GM13976 (cell line): ENCODE data around the gene OTOP3.

ENCODE experiments used
- DNase-seq: peaks from one replicate; pipeline ENCODE4 v3.0.0; 2012; ENCODE audit warnings: low spot score
- in situ Hi-C: fragments of 300-500 bp; cut with MboI; formaldehyde crosslinking; loops from one replicate; pipeline ENCODE4 v1.12.0; 2022; ENCODE audit warnings: low sequenced_read_pairs, mixed read lengths, inconsistent platforms; ENCODE audit not compliant: unreplicated experiment
- TF ChIP-seq, protein P1 (sequence below): IDR thresholded peaks from 2 replicates; pipeline ENCODE4 v1.5.1; 2012; ENCODE audit warnings: borderline replicate concordance, mild to moderate bottlenecking; ENCODE audit not compliant: insufficient read depth; ENCODE audit errors: extremely low read depth, missing control alignments, control extremely low read depth

The OTOP3 gene

GRCh38 chr17:74930535-74931036 lies 5.1 kb upstream of the OTOP3 start:
- TF ChIP-seq, protein P1, sequence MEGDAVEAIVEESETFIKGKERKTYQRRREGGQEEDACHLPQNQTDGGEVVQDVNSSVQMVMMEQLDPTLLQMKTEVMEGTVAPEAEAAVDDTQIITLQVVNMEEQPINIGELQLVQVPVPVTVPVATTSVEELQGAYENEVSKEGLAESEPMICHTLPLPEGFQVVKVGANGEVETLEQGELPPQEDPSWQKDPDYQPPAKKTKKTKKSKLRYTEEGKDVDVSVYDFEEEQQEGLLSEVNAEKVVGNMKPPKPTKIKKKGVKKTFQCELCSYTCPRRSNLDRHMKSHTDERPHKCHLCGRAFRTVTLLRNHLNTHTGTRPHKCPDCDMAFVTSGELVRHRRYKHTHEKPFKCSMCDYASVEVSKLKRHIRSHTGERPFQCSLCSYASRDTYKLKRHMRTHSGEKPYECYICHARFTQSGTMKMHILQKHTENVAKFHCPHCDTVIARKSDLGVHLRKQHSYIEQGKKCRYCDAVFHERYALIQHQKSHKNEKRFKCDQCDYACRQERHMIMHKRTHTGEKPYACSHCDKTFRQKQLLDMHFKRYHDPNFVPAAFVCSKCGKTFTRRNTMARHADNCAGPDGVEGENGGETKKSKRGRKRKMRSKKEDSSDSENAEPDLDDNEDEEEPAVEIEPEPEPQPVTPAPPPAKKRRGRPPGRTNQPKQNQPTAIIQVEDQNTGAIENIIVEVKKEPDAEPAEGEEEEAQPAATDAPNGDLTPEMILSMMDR: no peak
- DNase-seq: no peak
- in situ Hi-C loops: no loop called here

GRCh38 chr17:74935048-74935447 lies 650 bp upstream of the OTOP3 start:
- TF ChIP-seq, protein P1: no peak
- no peak for DNase-seq
- in situ Hi-C loops: no loop called here

DNA sequence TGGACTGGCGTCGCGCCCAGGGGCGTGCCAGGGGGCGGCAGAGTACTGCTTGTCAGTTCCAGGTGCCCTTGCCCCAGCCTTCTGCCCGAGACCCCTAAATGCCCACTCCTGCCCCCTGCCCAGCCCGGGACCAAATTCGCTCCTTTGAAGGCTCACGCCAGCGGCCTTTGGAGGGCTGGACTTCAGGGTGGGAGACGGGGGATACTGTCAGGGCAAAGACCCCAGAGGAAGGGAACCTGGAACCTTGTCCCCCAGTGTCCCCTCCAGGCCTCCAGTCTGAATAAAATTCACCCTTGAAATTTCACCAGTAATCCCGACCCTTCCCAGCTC lies 737 bp downstream of the OTOP3 start:
- no peak for DNase-seq
- TF ChIP-seq, protein P1: no peak
- in situ Hi-C loops: no loop called here

- in situ Hi-C loops: no loop called here
- DNase-seq: no peak
- TF ChIP-seq, protein P1: no peak
These were observed 1.7 kb downstream of the OTOP3 start for GRCh38 chr17:74937064-74938051.

DNA sequence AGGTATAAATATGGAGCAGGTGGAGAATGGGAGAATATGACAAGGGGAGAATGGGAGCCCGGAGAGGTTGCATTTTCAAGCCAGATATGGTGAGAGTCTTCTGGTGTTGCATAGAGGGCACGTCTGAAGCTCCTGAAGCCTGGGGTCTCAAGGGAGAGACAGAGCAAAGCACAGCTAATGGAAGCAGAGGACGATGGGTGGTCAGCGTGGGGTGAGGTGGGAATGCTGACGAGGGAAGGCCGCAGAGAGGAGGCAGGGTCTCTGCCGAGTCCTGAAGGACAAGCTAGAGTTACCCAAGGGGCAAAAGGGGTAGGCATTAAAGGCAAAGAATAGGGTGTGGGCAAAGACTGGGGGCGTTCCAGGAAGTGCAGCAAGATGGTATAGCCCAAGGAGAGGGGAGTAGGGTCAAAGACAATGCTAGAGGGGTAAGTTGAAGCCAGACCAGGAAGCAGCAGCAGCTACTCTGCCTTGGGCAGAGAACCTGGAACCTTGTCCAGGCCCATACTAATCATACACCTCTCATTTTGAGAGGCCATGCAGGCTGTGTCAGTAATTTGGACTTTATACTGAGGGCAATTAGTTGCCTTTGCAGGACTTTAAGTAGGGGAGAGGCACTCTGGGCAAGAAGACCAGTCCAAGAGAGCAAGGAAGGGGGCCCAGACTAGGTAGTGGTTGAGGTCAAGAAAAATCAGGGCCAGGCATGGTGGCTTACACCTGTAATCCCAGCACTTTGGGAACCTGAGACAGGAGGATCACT lies 2.7 kb downstream of the OTOP3 start:
- in situ Hi-C loops: no loop called here
- TF ChIP-seq, protein P1: no peak
- DNase-seq: no peak

DNA sequence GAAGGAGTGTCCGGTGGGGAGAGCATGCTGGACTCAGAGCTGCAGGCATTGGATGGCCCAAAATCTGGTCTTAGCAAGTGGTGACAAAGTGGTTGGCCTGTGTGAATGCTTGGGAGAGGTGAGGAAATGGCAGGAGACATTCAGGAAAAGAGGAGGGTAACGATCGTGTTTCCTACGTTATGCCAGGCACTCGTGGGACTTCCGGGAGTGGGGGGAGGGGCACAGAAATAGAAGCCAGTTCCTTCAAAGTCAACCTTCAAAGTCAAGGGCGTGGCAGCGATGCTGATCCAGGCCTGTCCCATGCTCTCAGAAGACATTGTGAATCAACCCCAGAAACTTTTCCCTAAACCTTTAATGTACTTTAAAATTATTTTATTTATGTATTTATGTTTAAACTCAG lies 3.8 kb downstream of the OTOP3 start:
- no peak for DNase-seq
- TF ChIP-seq, protein P1: no peak
- in situ Hi-C loops: no loop called here
